HAP-1 (cell line): Measurements from ENCODE around the gene ENDOG.
"Not testable (repeated sequence)": the region's sequence is repeated elsewhere in the genome, so short reads cannot be mapped to it uniquely, and the experiment has no call there.

Experiments used
- DNase-seq, 2 experiments: peaks; one replicate each; pipeline ENCODE4 v3.0.0-alpha.2; 2016 to 2020; ENCODE audit warnings: low spot score in 2 of 2
- H3K27me3 ChIP-seq: fragments of 250-450 bp; sonication (Bioruptor Pico); 2 replicates; pipeline ENCODE4 v1.5.1; 2020; ENCODE audit warnings: low read depth, mild to moderate bottlenecking, moderate library complexity
- H3K36me3 ChIP-seq: fragments of 250-450 bp; sonication (Bioruptor Pico); replicated peaks from 2 replicates; pipeline ENCODE4 v1.5.1; 2020; ENCODE audit warnings: mild to moderate bottlenecking
- H3K4me1 ChIP-seq: fragments of 250-450 bp; sonication (Bioruptor Pico); 2 replicates; pipeline ENCODE4 v1.5.1; 2020; ENCODE audit warnings: mild to moderate bottlenecking
- H3K4me3 ChIP-seq: fragments of 250-450 bp; sonication (Bioruptor Pico); 2 replicates; pipeline ENCODE4 v1.5.1; 2020; ENCODE audit warnings: mild to moderate bottlenecking, moderate library complexity
- H3K9me3 ChIP-seq: fragments of 250-450 bp; sonication (Bioruptor Pico); 2 replicates; pipeline ENCODE4 v1.5.1; 2020; ENCODE audit warnings: mild to moderate bottlenecking, moderate library complexity
- in situ Hi-C: fragments of 300-500 bp; cut with MboI; formaldehyde crosslinking; loops from 3 replicates; pipeline ENCODE4 v1.14.3; 2020; ENCODE audit warnings: low sequenced_read_pairs, inconsistent platforms, mixed read lengths

Gene ENDOG

DNA sequence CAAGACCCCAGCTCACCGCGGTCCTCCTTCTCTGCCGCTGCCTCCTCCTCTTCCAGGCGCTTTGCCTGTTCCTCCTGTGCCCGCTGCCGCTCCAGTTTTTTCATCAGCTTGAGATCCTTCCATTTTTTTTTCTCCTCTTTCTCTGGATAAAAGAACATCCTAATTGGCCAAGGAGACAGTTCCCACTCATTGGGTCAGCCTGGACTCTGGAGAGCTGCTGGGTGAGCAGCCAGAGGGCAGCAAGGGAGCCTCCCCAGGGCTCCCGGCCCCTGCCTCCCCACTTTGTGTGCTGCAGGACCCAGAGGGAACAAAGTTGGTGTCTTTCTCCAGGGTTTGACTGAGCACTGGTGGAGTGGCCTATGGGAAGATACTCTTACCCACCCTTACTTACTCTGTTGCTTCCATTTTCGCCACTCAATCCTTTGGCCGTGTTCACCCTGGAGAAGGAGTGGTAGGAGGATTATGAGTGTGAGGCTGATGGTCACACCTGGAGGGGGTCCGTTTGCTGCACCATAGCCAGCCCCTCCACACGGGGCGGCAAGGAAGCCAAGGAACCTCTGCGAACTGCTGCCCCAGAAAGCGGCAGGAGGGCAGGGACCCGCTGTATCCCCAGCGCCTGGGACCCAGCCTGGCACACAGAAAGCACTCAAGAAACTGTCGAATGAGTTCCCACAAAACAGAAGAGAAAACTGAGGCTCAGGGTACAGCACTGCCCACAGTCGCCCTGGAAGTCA, 10.6 kb downstream of the ENDOG start:
- H3K9me3 ChIP-seq, result no peaks in the 10 kb centered on the region
- peaks cover 41% of the 10 kb centered on the region for H3K36me3 ChIP-seq
- no peaks in the 10 kb centered on the region for H3K27me3 ChIP-seq
- peaks cover 4% of the 10 kb centered on the region; the same call in 1 of the 2 replicates for H3K4me1 ChIP-seq
- in situ Hi-C loops, result no loop called here
- no peak for DNase-seq
- H3K4me3 ChIP-seq, result peak overlapping the region; percentile 95

GRCh38 chr9:128829477-128830251, 11.4 kb downstream of the ENDOG start, which contains the start of gene SPOUT1:
Gene SPOUT1 (minus strand): TSS chr9:128829794. CDS start chr9:128829780, 14 bp downstream.
- peak within 1 kb of the TSS; percentile 95 for H3K4me3 ChIP-seq
- in situ Hi-C loops, result no loop called here
- H3K36me3 ChIP-seq, result peaks cover 34% of the 10 kb centered on the region
- H3K4me1 ChIP-seq, result peaks cover 4% of the 10 kb centered on the region; the same call in 1 of the 2 replicates
- no peaks in the 10 kb centered on the region for H3K9me3 ChIP-seq
- peak; percentile 91 to 97 for DNase-seq
- no peaks in the 10 kb centered on the region for H3K27me3 ChIP-seq

DNA sequence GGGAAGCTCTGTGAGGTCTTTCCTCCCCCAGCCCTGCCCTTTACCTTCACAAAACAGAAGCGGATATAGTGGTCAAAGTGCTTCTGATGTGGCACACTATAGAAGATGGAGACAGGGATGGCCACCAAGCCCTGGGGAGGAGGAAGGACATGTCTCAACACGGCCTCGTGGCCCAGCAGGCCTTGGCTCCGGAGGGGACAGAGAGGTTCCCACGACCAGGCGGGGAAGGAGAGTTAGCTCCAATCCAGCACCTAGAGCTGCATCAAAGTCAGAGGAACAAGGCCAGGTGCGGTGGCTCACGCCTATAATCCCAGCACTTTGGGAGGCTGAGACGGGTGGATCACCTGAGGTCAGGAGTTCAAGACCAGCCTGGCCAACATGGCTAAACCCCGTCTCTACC, 15.4 kb downstream of the ENDOG start:
- no peak for DNase-seq
- Histone ChIP-seq H3K36me3 (no peaks in the 10 kb centered on the region; the same call in none of the 2 replicates), H3K4me1 (peaks cover 4% of the 10 kb centered on the region; the same call in 1 of the 2 replicates), H3K27me3 (no peaks in the 10 kb centered on the region), H3K9me3 (no peaks in the 10 kb centered on the region), H3K4me3 (no peak overlapping the region)
- in situ Hi-C loops, result no loop called here

- Histone ChIP-seq H3K4me3 (no peak overlapping the region), H3K9me3 (no peaks in the 10 kb centered on the region), H3K4me1 (no peaks in the 10 kb centered on the region), H3K36me3 (no peaks in the 10 kb centered on the region; the same call in none of the 2 replicates), H3K27me3 (no peaks in the 10 kb centered on the region)
- DNase-seq, result no peak
- in situ Hi-C loops, result no loop called here
These were observed 17.2 kb downstream of the ENDOG start for GRCh38 chr9:128835246-128836210.

- DNase-seq, result no peak
- no peaks in the 10 kb centered on the region for H3K27me3 ChIP-seq
- H3K4me3 ChIP-seq, result no peak overlapping the region
- no peaks in the 10 kb centered on the region for H3K4me1 ChIP-seq
- H3K36me3 ChIP-seq, result no peaks in the 10 kb centered on the region; the same call in none of the 2 replicates
- H3K9me3 ChIP-seq, result no peaks in the 10 kb centered on the region
- in situ Hi-C loops, result no loop called here
These were observed 18.3 kb downstream of the ENDOG start for GRCh38 chr9:128836509-128837145.

DNA sequence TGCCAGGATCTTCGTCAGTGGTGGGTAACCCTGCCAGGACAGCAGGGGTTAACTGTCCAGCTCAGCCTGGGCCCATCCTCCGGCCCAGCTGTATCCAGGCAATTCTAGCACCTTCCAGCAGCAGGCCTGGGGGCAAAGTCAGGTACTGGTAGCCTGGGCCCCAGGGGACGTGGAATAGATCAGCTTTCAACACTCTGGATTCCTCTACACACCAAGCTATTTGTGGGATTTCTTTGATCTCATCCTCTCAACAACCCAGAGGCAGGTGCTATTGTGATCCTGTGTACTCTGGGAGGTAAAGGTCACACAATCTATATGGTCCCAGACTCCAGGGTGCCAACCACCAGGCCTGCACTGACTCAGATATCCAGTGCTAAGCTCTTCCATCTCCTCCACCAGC, 20.0 kb downstream of the ENDOG start:
- no peaks in the 10 kb centered on the region for H3K4me1 ChIP-seq
- no peaks in the 10 kb centered on the region for H3K27me3 ChIP-seq
- in situ Hi-C loops, result no loop called here
- H3K36me3 ChIP-seq, result no peaks in the 10 kb centered on the region; the same call in none of the 2 replicates
- DNase-seq, result no peak
- no peaks in the 10 kb centered on the region for H3K9me3 ChIP-seq
- no peak overlapping the region for H3K4me3 ChIP-seq

DNA sequence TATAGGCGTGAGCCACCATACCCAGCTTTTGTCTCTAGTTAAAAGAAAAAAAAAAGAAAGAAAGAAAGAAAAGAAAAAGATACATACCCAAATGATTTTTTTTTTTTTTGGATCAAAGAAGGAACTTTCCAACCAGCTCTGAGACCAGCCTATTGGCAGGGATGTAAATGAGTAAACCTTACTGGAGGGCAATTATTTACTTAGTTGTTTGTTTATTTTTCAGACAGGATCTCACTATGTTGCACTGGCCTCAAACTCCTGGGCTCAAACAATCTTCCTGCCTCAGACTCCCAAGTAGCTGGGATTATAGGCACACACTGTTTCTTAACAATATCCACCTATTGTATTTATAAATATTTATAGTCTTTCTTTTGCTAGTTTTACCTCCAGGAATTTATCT, 22.2 kb downstream of the ENDOG start:
- Histone ChIP-seq H3K36me3 (no peaks in the 10 kb centered on the region; the same call in 1 of the 2 replicates), H3K9me3 (no peaks in the 10 kb centered on the region), H3K4me1 (no peaks in the 10 kb centered on the region), H3K27me3 (no peaks in the 10 kb centered on the region), H3K4me3 (no peak overlapping the region)
- no peak for DNase-seq
- in situ Hi-C loops, result no loop called here

DNA sequence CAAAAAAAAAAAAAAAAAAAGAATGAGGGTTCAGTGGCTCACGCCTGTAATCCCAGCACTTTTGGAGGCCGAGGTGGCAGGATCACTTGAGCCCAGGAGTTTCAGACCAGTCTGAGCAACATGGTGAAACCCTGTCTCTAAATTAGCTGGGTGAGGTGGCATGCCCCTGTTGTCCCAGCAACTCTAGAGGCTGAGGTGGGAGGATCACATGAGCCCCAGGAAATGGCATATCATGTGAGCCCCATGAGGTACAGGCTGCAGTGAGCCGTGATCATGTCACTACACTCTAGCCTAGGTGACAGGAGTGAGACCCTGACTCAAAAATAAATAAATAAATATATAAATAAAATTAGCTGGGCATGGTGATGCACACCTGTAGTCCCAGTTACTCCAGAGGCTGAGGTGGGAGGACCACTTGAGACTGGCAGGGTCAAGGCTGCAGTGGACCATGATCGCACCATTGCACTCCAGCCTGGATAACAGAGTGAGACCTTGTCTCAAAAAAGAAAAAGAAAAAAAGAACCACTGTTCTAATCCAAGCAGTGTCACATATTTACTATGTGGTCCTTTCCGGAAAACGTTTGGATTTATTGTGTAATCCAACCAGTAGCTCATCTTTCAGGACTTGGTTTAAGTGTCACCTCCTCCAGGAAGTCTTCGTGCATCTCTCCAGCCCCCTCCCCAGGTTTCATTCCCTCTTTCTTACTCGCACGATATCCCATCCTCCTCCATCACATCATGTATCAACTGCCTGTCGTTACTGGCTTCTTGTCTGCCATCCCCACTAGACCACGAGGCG, 23.6 kb downstream of the ENDOG start:
- H3K27me3 ChIP-seq, result no peaks in the 10 kb centered on the region
- no peaks in the 10 kb centered on the region for H3K4me1 ChIP-seq
- no peaks in the 10 kb centered on the region for H3K36me3 ChIP-seq
- DNase-seq, result no peak
- H3K9me3 ChIP-seq, result no peaks in the 10 kb centered on the region
- no peak overlapping the region for H3K4me3 ChIP-seq
- in situ Hi-C loops, result no loop called here

DNA sequence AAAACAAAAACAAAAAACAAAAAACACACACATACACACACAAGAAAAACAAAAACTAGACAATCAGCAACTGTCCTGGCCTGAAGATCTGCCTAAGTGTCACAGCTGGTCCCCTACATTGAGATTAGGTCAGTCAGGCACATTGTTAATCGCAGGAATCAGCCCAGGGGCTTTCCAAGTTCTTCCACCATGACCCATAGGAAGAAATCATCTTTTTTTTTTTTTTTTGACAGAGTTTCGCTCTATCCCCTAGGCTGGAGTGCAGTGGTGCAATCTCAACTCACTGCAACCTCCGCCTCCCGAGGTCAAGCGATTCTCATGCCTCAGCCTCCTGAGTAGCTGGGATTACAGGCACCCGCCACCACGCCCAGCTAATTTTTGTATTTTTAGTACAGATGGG, 24.9 kb downstream of the ENDOG start:
- H3K27me3 ChIP-seq, H3K4me1 ChIP-seq, DNase-seq, in situ Hi-C loops, H3K9me3 ChIP-seq, H3K4me3 ChIP-seq, H3K36me3 ChIP-seq: not testable (repeated sequence)

GRCh38 chr9:128845186-128845931, 27.1 kb downstream of the ENDOG start:
- Histone ChIP-seq H3K36me3 (no peaks in the 10 kb centered on the region), H3K27me3 (no peaks in the 10 kb centered on the region), H3K9me3 (peaks cover under 1% of the 10 kb centered on the region; the same call in 1 of the 2 replicates), H3K4me3 (no peak overlapping the region), H3K4me1 (no peaks in the 10 kb centered on the region)
- DNase-seq, result no peak
- in situ Hi-C loops, result no loop called here

DNA sequence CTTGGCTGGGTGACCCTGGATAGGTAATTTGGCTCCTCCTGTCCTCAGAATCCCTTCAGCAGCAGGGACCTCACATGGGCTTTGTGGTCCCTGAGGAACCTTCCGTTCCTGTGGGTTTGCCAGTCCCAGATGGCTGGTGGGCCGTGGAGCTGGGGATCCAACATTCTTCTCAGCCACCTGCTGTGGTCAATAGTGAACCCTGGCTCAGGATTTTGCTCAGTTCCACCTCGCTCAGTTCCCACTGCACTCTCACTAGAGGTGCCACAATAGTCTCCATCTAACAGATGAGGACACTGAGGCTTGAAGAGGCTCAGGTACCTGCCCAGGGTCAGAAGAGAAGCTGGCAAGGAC, 28.4 kb downstream of the ENDOG start:
- Histone ChIP-seq H3K36me3 (no peaks in the 10 kb centered on the region), H3K27me3 (no peaks in the 10 kb centered on the region), H3K4me3 (no peak overlapping the region), H3K9me3 (peaks cover 2% of the 10 kb centered on the region; the same call in 1 of the 2 replicates), H3K4me1 (no peaks in the 10 kb centered on the region)
- in situ Hi-C loops, result no loop called here
- DNase-seq, result no peak

DNA sequence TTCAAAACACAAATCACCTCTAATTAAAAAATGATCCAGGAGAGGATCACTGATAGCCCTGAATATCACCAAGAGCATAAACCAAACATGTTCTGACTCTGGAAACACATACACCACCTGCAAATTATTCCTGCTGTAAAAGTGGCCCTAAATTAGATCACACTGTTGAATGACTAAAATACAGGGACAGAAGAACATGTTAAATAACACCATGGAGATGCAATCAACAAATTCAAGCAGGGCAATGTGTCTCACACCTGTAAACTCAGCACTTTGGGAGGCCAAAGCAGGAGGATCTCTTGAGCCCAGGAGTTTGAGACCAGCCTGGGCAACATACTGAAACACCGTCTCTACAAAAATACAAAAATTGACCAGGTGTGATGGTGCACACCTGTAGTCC, 29.5 kb downstream of the ENDOG start:
- no peak for DNase-seq
- in situ Hi-C loops, result no loop called here
- H3K4me1 ChIP-seq, result no peaks in the 10 kb centered on the region
- no peaks in the 10 kb centered on the region for H3K36me3 ChIP-seq
- no peaks in the 10 kb centered on the region for H3K27me3 ChIP-seq
- peaks cover 2% of the 10 kb centered on the region; the same call in 1 of the 2 replicates for H3K9me3 ChIP-seq
- H3K4me3 ChIP-seq, result no peak overlapping the region
